HL-60 (cell line): Measurements from ENCODE around the gene SPTBN1.

Experiments used
- CTCF ChIP-seq: IDR thresholded peaks from one replicate; pipeline ENCODE4 v1.5.1; 2011; ENCODE audit warnings: low read length, control low read depth, inconsistent platforms; ENCODE audit not compliant: insufficient read depth
- GABPA ChIP-seq: IDR thresholded peaks from 2 replicates; pipeline ENCODE4 v1.6.1; 2012; ENCODE audit warnings: low read depth
- POLR2AphosphoS5 ChIP-seq: IDR thresholded peaks from 2 replicates; pipeline ENCODE4 v1.6.1; 2012; ENCODE audit warnings: low read depth

- TF ChIP-seq CTCF = no peak
- no peak for TF ChIP-seq GABPA
- no peak for TF ChIP-seq POLR2AphosphoS5
These were observed 75.4 kb downstream of the SPTBN1 start for GRCh38 chr2:54531558-54531957.
